Stromal cell of bone marrow (primary cell): ENCODE data around the gene SVOPL.
"Not testable (repeated sequence)": the region's sequence is repeated elsewhere in the genome, so short reads cannot be mapped to it uniquely, and the experiment has no call there.

ENCODE experiments used
- DNase-seq: peaks from one replicate; pipeline ENCODE4 v3.0.0-alpha.2; 2012; ENCODE audit warnings: low read depth

The SVOPL gene

GRCh38 chr7:138700857-138701536 lies at the start of gene SVOPL:
SVOPL (minus strand) TSS chr7:138701362; CDS start chr7:138679045, 22,317 bp downstream.
- no peak for DNase-seq

DNA sequence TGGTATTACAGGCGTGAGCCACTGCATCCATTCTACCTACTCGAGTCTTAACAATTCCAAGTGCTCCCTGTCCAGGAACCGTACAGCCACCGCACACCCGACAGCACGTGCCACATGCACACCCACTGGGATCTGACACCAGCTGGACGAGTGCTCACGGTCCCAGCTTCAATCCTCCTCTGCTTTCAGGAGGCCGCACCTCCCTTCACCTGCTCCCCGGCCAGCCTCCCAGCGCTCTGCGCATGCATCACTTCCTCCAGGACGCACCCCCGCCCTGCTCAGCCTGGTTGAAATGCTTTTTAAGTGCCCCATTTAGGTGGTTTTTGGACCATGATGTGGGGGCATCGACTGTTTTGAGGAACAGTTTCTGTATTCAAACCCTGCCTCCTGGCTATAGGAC lies 49.3 kb upstream of the SVOPL start:
- no peak for DNase-seq

DNA sequence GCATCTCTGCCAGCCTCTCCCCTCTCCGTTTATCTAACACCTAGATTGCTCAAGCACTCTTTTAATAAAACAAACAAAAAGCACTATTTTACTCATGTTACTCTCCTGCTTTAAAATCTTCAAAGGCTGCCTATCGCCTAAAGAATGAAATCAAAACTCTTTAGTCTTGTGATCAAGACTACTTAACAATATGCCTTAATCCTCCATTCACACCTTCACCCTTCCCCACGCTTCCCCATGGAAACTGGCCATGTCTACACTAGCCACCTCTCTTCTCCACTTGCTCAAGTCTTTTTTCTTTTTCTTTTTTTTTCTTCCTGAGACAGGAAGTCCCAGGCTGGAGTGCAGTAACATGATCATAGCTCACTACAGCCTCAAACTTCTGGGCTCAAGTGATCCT lies 48.8 kb upstream of the SVOPL start:
- no peak for DNase-seq

DNA sequence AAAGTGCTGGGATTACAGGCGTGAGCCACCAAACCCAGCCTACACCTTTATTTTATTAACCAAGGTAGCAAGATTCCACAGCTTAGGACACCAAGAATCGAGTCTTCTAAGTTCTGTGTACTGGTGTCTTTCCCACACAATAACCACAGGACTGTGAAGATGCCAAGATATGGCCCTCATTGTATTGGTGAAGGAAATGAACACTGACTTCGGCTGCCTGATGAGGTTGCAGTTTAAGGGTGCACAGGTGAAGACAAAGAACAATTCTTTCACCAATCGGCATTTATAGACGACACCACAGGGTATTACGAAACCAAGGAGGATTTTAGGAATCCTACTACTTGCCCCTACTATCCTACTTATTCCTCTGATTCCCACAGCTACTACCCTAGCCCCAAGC lies 47.5 kb upstream of the SVOPL start:
- DNase-seq = no peak

DNA sequence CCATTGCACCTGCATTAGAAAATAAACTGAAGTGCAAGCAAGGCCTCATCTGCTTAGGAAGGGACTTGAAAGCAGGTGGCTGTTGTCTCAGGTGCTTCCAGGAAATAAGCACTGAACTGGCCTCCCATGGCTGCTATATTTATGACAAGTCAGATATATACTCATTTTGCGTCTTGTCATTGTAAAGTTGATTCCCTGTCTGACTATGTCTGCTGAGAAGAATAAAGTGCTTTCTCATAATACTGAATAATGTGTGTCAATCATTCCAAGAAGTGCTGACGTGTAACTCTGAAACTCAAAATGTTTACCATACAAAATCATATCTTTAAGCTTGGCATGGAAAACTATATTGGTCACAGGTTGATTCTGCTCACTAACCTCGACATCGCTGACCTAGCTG lies 44.9 kb upstream of the SVOPL start:
- DNase-seq = no peak

GRCh38 chr7:138745189-138745588 lies 44.0 kb upstream of the SVOPL start:
- DNase-seq = no peak

- no peak for DNase-seq
Measured at GRCh38 chr7:138741453-138741735, 40.2 kb upstream of the SVOPL start.

GRCh38 chr7:138739859-138740258 lies 38.7 kb upstream of the SVOPL start:
- DNase-seq = no peak

GRCh38 chr7:138738551-138739335 lies 37.6 kb upstream of the SVOPL start:
- DNase-seq = peak; percentile 71

DNA sequence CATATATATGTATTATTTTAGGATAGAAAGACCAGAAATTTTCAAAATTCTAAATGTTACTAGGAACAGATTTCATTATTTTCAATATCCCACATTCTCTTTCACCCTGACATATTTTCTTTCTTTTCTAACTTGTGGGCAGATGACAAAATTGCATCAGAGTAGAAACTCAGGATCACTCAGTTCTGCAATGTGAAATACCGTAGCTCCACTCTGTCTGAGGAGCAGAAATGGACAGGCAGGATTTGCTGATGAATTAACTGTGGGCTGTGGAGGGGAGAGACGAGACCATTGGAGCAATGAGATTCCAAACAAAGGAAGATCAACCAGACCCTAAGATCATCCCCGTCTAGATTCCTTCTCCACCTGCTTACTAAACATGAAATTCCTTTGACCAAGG lies 37.0 kb upstream of the SVOPL start:
- no peak for DNase-seq

GRCh38 chr7:138735399-138735798 lies 34.2 kb upstream of the SVOPL start:
- DNase-seq = no peak

DNA sequence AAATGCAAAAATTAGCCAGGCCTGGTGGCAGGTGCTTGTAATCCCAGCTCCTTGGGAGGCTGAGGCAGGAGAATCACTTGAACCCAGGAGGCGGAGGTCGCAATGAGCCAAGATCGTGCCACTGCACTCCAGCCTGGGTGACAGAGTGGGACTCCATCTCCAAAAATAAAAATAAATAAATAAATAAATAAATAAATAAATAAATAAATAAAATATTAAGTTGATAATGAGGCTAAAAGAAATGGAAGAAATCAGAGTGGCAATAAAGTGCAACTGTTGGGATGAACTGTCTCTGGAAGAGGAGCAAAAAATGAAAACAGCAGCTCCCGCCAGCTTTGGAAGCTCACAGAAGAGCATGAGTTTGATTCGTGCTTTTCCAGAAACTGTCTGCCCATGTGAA lies 30.6 kb upstream of the SVOPL start:
- not testable (repeated sequence) for DNase-seq

- DNase-seq = no peak
Measured at GRCh38 chr7:138729444-138729843, 28.3 kb upstream of the SVOPL start.

DNA sequence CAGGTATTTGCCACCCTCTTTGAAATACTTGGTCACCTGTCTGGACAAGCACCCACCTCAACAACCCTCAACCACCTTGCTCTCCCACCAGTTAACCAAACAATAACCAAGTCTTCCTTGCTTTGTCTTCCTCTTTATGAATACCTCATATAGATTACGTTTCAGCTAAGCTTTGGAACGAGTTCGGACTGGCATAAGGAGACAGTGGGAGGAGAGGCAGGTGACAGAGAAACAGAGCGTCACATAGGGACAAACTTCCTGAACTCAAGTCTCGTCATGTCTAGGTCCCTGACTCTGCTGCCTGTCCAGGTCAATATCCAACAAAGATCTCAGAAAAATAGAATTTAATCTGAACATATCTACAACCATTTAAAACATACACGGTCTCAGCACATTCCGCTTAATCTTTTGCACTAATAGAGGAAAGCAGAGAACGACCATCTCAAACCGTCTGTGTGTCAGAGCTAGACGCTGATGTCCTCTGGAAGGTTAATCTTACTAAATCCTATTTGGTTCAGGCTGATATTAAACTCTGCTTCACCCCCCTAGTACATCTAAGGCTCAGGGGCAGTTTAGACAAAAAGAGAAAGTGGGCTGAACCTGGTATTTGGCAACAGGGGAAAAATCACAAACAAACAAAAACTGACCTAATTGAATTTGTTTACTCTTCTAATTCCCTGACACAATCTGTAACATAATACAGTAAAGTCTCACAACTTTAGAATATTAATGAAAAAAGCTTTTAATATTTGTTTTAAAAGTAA lies 26.4 kb upstream of the SVOPL start:
- no peak for DNase-seq

GRCh38 chr7:138726288-138726687 lies 25.1 kb upstream of the SVOPL start:
- no peak for DNase-seq

DNA sequence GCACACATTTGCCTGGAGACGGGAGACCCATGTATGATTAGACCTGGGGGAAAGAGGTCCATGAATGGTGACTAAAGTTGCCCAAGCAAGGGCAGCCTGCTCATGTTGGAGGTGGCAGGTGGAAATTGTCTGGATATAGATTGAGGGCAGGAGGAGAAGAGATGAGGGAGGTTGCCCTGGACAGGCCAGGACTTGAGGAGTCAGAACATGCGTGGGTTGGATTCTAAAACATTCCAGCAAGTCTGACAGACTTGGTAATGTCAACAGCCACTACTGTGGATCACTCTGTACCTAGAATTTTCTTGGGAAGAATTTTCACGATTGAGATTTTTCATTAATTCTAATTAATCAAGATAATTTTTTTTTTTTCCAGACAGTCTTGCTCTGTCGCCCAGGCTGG lies 19.1 kb upstream of the SVOPL start:
- DNase-seq = no peak

- DNase-seq = no peak
Measured at GRCh38 chr7:138716889-138717288, 15.7 kb upstream of the SVOPL start.

DNA sequence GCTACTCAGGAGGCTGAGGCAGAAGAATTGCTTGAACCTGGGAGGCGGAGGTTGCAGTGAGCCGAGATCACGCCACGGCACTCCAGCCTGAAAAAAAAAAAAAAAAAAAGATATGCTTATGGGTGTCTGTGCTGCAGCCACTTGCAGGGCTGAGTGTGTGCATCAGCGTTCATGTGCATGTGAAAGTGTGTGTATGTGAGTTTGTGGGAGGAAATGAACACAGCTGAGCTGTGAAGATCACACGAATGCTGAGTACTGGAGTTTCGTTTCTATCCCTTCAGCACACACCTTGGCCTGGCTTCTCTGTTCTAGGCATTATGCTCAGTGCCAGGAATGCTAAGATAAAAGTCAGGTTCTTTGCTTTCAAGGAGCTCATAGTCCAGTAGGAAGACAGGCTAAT lies 12.0 kb upstream of the SVOPL start:
- DNase-seq = no peak

GRCh38 chr7:138712652-138713051 lies 11.5 kb upstream of the SVOPL start:
- no peak for DNase-seq

GRCh38 chr7:138710536-138711385 lies 9.6 kb upstream of the SVOPL start:
- no peak for DNase-seq

DNA sequence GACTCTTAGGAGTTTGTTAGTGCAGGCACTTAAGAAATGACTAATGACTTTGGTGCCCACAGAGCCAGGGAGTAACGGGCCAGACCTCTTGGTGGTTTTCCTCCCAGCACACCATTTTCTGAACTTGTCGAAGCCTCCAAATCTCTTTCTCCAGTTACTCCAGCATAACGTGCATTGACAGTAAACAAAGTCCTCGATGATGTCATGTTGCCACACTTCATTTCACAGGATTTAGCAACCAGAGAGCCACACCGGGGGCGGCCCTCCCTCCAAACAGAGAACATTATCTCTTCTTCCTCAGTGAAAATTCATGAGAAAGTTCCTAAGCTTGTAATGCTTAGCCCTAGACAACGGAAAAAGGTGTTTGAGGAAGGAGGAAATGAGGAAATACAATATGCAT lies 4.0 kb upstream of the SVOPL start:
- no peak for DNase-seq

DNA sequence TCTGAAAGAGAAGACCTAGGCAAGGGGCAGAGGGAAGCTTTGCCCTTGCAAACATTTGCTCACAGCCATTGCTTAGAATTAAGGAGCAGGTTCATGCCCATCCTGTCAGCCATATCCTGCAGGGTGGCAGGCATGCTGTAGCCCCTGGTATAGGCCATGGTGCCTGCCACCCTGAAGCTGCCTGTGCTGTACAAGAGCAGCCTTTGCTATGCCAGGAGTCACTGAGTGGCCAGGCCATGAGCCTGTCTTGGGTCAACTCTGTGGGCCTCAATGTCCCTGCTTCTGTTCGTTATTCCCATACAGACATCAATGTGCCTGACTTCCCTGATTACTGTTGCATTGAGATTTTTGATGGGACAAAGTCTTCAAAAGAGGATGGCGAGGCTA lies 368 bp upstream of the SVOPL start:
- no peak for DNase-seq
